Upper lobe of left lung (tissue), 4 donors: ENCODE results near the gene CEP55.

Source experiments
- CTCF ChIP-seq, 6 experiments: fragments of 450-650 bp in 4 of 6; fragments of 200-600 bp in 2 of 6; sonication (generic) in 2 of 6; IDR thresholded peaks; one replicate each; pipeline ENCODE4 v1.5.1; 2016 to 2019; ENCODE audit warnings: antibody characterized with exemption in 6 of 6
- POLR2A ChIP-seq, 4 donors: fragments of 450-650 bp; IDR thresholded peaks; one replicate each; pipeline ENCODE4 v1.5.1; 2016 to 2017; ENCODE audit warnings: antibody characterized with exemption in 4 of 4, mild to moderate bottlenecking in 2 of 4
- POLR2AphosphoS5 ChIP-seq, 2 donors: sonication (generic); formaldehyde crosslinking; IDR thresholded peaks; one replicate each; pipeline ENCODE4 v1.5.1; 2017; ENCODE audit warnings: antibody characterized with exemption in 2 of 2

GRCh38 chr10:93481637-93482144 is 14.7 kb upstream of the CEP55 start:
- TF ChIP-seq CTCF (IDR thresholded peaks at IDR 0.05) (no peak), POLR2A (IDR thresholded peaks at IDR 0.05) (no peak), POLR2AphosphoS5 (IDR thresholded peaks at IDR 0.05) (no peak)
